Suprapubic skin (tissue), 4 donors: ENCODE results near the gene SKI. TPM values are rescaled to one million over a fixed set of nuclear protein-coding genes. Genes with fewer than 3 reads are reported as not detected.

Experiments
- DNase-seq, 2 donors: peaks; one replicate each; pipeline ENCODE4 v3.0.0-alpha.2; 2019; ENCODE audit warnings: low spot score in 2 of 2
- H3K27ac ChIP-seq: fragments of 200-600 bp; sonication (generic); one replicate; pipeline ENCODE4 v1.5.1; 2019
- H3K27me3 ChIP-seq: fragments of 200-600 bp; sonication (generic); one replicate; pipeline ENCODE4 v1.5.1; 2019
- H3K36me3 ChIP-seq: fragments of 200-600 bp; sonication (generic); one replicate; pipeline ENCODE4 v1.5.1; 2019
- H3K4me1 ChIP-seq: fragments of 200-600 bp; sonication (generic); one replicate; pipeline ENCODE4 v1.5.1; 2019
- H3K4me3 ChIP-seq: fragments of 200-600 bp; sonication (generic); one replicate; pipeline ENCODE4 v1.5.1; 2019; ENCODE audit warnings: mild to moderate bottlenecking
- H3K9me3 ChIP-seq: fragments of 200-600 bp; sonication (generic); one replicate; pipeline ENCODE4 v1.5.1; 2019
- EP300 ChIP-seq: sonication (generic); formaldehyde crosslinking; IDR thresholded peaks from one replicate; pipeline ENCODE4 v1.6.1; 2017; ENCODE audit warnings: antibody characterized with exemption
- POLR2A ChIP-seq, 2 donors: fragments of 450-650 bp; IDR thresholded peaks; one replicate each; pipeline ENCODE4 v1.6.1; 2017; ENCODE audit warnings: antibody characterized with exemption in 2 of 2, mild to moderate bottlenecking in 2 of 2, moderate library complexity in 2 of 2
- POLR2AphosphoS5 ChIP-seq, 3 donors: sonication (generic); formaldehyde crosslinking; IDR thresholded peaks; one replicate each; pipeline ENCODE4 v1.6.1; 2017; ENCODE audit warnings: antibody characterized with exemption in 3 of 3
- WGBS: methylation state at CpG from one replicate; pipeline ENCODE4 v1.1.5; 2018; 5-methylcytosine and 5-hydroxymethylcytosine counted together
- total RNA-seq, 4 donors: library from RNA; depleted of rRNA; stranded (reverse); fragments of >200 nt; gene quantifications; one replicate each; pipeline ENCODE4 v1.1.0, GENCODE V29; 2016
- TF ChIP-seq, protein P1 (sequence below), 2 donors: fragments of 200-600 bp in 1 of 2; fragments of 450-650 bp in 1 of 2; sonication (generic) in 1 of 2; IDR thresholded peaks; one replicate each; pipeline ENCODE4 v1.5.1; 2016 to 2019; ENCODE audit warnings: antibody characterized with exemption in 2 of 2, mild to moderate bottlenecking in 1 of 2, moderate library complexity in 1 of 2

SKI gene
- total RNA-seq, 4 donors from 2014 or later, result 51.8 to 91.2 (median 68.1) TPM

DNA sequence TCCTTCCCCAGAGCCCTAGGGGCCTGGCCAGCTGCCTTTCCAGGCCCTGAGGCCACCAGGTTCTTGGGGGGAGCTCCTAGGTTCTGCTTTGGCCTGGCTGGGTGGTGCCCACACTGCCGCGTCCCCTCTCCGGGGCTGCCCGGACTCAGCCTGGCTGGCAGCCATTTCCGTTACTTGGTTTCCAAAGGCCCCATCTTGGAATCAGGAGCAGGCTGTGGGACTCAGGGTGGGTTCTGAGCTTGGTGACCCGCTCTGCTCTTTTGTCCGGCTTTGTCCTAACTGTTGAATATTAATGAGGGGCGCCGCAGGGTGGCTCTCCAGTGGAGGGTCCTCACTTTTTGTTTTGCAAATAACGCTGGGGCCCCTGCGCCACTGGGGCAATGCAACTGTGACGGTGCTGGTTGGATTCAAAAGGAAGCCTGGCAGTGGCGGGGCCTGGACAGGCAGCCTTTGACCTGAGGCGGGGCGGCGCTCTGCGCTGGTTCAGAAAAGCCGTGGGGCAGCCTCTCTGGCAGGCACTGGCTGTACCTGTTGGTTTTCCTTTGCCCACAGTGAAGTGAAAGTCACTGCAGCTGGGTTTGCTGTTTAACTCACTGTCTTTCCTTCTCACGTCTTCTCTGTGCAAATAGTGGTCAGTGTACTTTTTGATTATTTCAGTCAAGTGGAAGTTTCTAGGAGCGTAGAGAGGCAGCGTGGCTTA, 20.2 kb downstream of the SKI start:
- no peak overlapping the region for H3K4me3 ChIP-seq
- DNase-seq, result no peak
- H3K27ac ChIP-seq, result peak overlapping the region; percentile 18
- 66% methylated on average over 15 of the region's 21 CpGs for WGBS
- no peaks in the 10 kb centered on the region for H3K9me3 ChIP-seq
- H3K27me3 ChIP-seq, result no peaks in the 10 kb centered on the region
- H3K4me1 ChIP-seq, result peaks cover 87% of the 10 kb centered on the region
- H3K36me3 ChIP-seq, result no peaks in the 10 kb centered on the region
- TF ChIP-seq EP300 (no peak), POLR2AphosphoS5 (IDR thresholded peaks at IDR 0.05) (no peak)

DNA sequence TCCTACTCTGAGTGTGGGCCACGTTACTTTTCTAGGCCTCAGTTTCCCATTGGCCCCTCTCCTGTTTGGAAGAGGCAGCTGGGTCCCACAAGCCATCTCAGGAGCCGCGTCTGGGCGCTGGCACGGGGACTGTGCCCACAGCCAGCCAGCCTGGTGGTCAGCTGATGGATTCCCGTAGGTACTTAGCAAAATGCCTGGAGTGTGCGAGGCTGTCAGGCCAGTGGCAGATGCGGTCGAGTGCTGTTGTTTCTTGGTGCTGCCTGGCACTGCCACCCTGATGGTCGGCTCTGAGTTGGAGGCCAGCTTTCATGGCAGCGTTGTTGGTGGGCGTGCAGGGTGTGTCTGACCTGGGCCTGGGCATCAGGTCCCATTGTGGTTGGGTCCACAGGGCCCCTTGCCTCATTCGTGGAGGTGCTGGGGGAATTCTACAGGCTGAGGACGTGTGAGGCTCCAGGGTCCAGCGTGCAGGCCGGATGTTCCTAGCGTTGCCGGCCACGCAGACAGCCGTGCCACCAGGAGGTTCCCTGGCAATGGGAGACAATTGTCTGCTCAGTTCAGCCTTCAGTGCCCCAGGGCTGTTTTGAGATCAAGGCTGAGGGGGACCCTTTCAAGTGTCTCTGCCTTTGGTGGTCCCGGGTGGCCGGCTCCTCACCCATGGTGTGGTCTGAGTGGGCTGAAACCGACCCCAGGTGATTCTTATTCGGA, 20.9 kb downstream of the SKI start:
- Histone ChIP-seq H3K9me3 (no peaks in the 10 kb centered on the region), H3K36me3 (no peaks in the 10 kb centered on the region), H3K4me1 (peaks cover 87% of the 10 kb centered on the region), H3K27ac (peak overlapping the region; percentile 18), H3K4me3 (no peak overlapping the region), H3K27me3 (no peaks in the 10 kb centered on the region)
- 57% methylated on average over 8 of the region's 24 CpGs for WGBS
- TF ChIP-seq POLR2A (IDR thresholded peaks at IDR 0.05) (no peak), EP300 (no peak), POLR2AphosphoS5 (IDR thresholded peaks at IDR 0.05) (no peak)
- TF ChIP-seq, protein P1, sequence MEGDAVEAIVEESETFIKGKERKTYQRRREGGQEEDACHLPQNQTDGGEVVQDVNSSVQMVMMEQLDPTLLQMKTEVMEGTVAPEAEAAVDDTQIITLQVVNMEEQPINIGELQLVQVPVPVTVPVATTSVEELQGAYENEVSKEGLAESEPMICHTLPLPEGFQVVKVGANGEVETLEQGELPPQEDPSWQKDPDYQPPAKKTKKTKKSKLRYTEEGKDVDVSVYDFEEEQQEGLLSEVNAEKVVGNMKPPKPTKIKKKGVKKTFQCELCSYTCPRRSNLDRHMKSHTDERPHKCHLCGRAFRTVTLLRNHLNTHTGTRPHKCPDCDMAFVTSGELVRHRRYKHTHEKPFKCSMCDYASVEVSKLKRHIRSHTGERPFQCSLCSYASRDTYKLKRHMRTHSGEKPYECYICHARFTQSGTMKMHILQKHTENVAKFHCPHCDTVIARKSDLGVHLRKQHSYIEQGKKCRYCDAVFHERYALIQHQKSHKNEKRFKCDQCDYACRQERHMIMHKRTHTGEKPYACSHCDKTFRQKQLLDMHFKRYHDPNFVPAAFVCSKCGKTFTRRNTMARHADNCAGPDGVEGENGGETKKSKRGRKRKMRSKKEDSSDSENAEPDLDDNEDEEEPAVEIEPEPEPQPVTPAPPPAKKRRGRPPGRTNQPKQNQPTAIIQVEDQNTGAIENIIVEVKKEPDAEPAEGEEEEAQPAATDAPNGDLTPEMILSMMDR (IDR thresholded peaks at IDR 0.05), result no peak
- no peak for DNase-seq

DNA sequence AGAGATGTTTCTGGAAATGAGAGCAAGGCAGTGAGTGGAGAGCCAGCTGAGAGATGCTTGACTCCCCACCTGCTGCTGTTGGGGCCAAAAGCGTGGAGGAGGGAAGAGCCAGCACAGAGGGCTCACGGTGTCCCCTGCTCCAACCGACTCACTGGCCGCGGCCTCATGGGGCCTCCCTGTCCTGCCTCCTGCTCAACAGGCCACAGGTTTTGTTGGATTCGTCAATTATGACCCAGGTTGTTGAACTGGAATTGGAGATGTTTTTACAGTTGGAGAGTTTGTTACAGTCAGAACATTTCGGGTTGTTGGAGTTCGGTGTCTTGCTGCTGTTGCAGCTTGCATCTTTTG, 21.4 kb downstream of the SKI start:
- Histone ChIP-seq H3K36me3 (no peaks in the 10 kb centered on the region), H3K4me1 (peaks cover 90% of the 10 kb centered on the region), H3K9me3 (no peaks in the 10 kb centered on the region), H3K27me3 (no peaks in the 10 kb centered on the region), H3K4me3 (no peak overlapping the region), H3K27ac (peak overlapping the region; percentile 18)
- no peak for TF ChIP-seq POLR2AphosphoS5 (IDR thresholded peaks at IDR 0.05)
- no peak for TF ChIP-seq EP300
- no peak for TF ChIP-seq POLR2A (IDR thresholded peaks at IDR 0.05)
- no peak for DNase-seq
- WGBS, result 74% methylated on average over 8 of the region's 8 CpGs

DNA sequence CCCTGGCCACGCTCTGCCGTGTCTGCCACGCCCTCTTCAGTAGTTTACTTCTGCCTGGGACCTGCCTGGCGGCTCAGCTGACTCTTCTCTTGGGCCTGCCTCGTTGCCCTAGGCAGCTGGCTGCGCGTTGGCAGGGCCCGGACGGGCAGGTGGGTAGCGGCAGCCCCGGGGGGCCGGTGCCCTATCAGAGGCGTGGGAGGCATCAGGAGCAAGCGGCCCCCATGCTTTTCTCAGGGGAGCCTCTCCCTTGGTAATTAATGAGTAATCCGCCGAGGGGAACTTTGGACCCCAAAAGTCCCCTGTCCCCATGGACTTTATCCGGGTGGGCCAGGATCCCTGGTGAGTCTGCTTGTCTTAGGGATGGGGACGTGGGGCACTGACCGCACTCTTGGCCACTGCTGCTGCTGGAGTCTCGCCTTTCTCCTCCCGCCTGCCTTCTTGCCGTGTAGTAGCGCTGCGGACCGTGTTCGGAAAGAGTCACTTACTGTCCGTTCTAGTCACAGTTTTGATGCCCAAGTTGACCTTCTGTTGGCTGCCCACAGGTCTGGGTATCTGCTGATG, 22.7 kb downstream of the SKI start:
- no peaks in the 10 kb centered on the region for H3K36me3 ChIP-seq
- TF ChIP-seq POLR2AphosphoS5 (IDR thresholded peaks at IDR 0.05), result no peak
- TF ChIP-seq, protein P1 (IDR thresholded peaks at IDR 0.05), result no peak
- no peak for TF ChIP-seq POLR2A (IDR thresholded peaks at IDR 0.05)
- no peak for TF ChIP-seq EP300
- H3K27ac ChIP-seq, result peak overlapping the region; percentile 76
- H3K9me3 ChIP-seq, result no peaks in the 10 kb centered on the region
- no peak for DNase-seq
- H3K4me1 ChIP-seq, result peaks cover 95% of the 10 kb centered on the region
- H3K4me3 ChIP-seq, result peak overlapping the region; percentile 8
- H3K27me3 ChIP-seq, result no peaks in the 10 kb centered on the region
- WGBS, result 70% methylated on average over 17 of the region's 27 CpGs

DNA sequence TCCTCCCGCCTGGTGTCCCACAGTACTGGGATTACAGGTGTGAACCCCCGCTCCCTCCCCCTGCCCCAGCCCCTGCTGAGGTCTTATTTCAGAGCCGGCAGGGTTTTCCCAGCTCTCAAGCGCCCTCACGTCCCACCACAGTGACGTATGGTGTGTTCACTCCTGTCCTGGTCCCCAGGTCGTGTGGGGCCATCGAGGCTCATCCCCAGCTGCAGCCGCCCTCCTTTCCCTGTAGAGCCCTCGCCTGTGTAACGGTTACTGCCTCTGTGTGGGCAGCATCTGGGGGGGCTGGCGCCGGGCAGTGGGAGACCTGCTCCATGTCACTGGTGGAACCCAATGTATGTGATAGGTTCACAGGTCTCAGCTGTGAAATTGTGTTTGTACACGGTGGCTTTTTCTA, 23.2 kb downstream of the SKI start:
- Histone ChIP-seq H3K9me3 (no peaks in the 10 kb centered on the region), H3K36me3 (no peaks in the 10 kb centered on the region), H3K4me1 (peaks cover 93% of the 10 kb centered on the region), H3K27ac (peak overlapping the region; percentile 76), H3K4me3 (peak overlapping the region; percentile 8), H3K27me3 (no peaks in the 10 kb centered on the region)
- DNase-seq, result no peak
- WGBS, result 70% methylated on average over 9 of the region's 14 CpGs
- TF ChIP-seq, protein P1 (IDR thresholded peaks at IDR 0.05), result no peak
- TF ChIP-seq POLR2A (IDR thresholded peaks at IDR 0.05) (no peak), EP300 (no peak), POLR2AphosphoS5 (IDR thresholded peaks at IDR 0.05) (no peak)

DNA sequence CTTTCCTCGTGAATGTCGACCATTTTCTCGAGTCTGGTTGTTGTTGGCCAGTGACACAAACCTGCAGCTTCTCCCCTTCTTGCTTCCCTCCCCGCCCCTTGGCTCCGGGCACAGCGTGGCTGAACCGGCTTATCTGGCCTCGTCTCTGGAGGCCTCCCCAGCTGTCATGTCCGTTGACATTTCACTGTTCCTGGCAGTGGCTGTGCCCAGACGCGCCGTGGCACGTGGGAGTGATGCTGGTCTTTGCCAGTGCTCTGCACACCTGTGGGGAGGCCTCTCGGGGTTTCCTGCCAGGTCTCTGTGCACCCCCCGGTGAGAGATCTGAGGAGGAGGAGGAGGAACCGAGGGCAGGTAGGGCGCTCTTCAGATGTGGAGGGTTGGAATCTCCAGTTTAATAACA, 23.7 kb downstream of the SKI start:
- WGBS, result 47% methylated on average over 17 of the region's 17 CpGs
- H3K9me3 ChIP-seq, result no peaks in the 10 kb centered on the region
- H3K27me3 ChIP-seq, result no peaks in the 10 kb centered on the region
- no peak for DNase-seq
- H3K4me1 ChIP-seq, result peaks cover 93% of the 10 kb centered on the region
- peak overlapping the region; percentile 8 for H3K4me3 ChIP-seq
- H3K27ac ChIP-seq, result peak overlapping the region; percentile 76
- TF ChIP-seq POLR2AphosphoS5 (IDR thresholded peaks at IDR 0.05), result no peak
- TF ChIP-seq, protein P1 (IDR thresholded peaks at IDR 0.05), result no peak
- no peak for TF ChIP-seq EP300
- TF ChIP-seq POLR2A (IDR thresholded peaks at IDR 0.05), result no peak
- H3K36me3 ChIP-seq, result no peaks in the 10 kb centered on the region
